Measurements from ENCODE around the gene CST6. TPM values are rescaled to one million over a fixed set of nuclear protein-coding genes. Genes with fewer than 3 reads are reported as not detected.
"Not testable (repeated sequence)": the region's sequence is repeated elsewhere in the genome, so short reads cannot be mapped to it uniquely, and the experiment has no call there.

The CST6 gene
- total RNA-seq, 1 donor from 2014 or later, result not detected

DNA sequence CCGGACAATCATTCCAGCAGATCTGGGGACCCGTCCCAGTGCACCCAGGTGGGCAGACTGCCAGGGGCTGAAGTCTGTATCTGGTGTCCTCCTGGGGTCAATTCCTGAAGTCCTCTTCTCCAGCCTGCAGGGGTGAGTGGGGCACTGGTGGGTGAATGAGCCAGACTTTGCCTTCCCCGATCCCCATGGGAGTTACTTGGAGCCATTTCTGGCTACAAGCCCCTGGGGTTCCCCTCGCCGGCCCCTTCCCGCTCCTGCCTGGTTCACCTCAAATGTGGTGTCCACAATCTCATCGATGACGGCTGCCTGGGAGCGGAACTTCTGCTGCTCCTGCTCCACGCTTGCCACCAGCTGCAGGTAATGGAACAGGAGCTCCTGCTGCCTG is 5.0 kb downstream of the CST6 start:
- no peak for DNase-seq (ENCODE audit: low spot score)
- H3K27me3 Mint-ChIP-seq (ENCODE audit: low read depth), result no peaks in the 10 kb centered on the region
- H3K27ac Mint-ChIP-seq (ENCODE audit: unreplicated experiment), result peak overlapping the region; percentile 85
- no peaks in the 10 kb centered on the region for H3K36me3 Mint-ChIP-seq (ENCODE audit: low read depth)
- no peaks in the 10 kb centered on the region for H3K9me3 Mint-ChIP-seq (ENCODE audit: low read depth)
- H3K4me3 Mint-ChIP-seq (ENCODE audit: unreplicated experiment), result no peak overlapping the region
- TF ChIP-seq, protein P1, sequence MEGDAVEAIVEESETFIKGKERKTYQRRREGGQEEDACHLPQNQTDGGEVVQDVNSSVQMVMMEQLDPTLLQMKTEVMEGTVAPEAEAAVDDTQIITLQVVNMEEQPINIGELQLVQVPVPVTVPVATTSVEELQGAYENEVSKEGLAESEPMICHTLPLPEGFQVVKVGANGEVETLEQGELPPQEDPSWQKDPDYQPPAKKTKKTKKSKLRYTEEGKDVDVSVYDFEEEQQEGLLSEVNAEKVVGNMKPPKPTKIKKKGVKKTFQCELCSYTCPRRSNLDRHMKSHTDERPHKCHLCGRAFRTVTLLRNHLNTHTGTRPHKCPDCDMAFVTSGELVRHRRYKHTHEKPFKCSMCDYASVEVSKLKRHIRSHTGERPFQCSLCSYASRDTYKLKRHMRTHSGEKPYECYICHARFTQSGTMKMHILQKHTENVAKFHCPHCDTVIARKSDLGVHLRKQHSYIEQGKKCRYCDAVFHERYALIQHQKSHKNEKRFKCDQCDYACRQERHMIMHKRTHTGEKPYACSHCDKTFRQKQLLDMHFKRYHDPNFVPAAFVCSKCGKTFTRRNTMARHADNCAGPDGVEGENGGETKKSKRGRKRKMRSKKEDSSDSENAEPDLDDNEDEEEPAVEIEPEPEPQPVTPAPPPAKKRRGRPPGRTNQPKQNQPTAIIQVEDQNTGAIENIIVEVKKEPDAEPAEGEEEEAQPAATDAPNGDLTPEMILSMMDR (IDR thresholded peaks at IDR 0.05), result no peak
- H3K4me1 Mint-ChIP-seq (ENCODE audit: low read depth), result peaks cover 58% of the 10 kb centered on the region

DNA sequence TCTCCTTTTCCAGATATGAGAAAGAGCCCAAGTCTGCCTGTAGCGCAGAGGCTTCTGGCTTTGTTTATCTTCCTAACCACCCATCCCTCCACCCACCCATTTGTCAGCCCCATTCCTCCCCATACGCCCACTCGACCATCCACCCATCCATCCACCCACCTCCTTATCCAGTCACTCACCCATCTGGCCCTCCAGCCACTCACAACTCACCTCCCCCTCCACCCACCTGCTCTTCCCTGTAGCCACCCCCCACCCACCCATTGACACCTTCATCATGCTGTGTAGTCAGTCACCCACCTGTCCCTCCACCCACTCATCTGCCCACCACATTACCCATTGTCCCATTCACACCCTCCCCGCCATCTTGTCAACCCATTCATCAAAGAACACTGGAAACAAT is 5.5 kb downstream of the CST6 start:
- Mint-ChIP-seq H3K27ac (ENCODE audit: unreplicated experiment) (no peak overlapping the region), H3K9me3 (ENCODE audit: low read depth) (no peaks in the 10 kb centered on the region), H3K4me3 (ENCODE audit: unreplicated experiment) (no peak overlapping the region), H3K27me3 (ENCODE audit: low read depth) (no peaks in the 10 kb centered on the region), H3K36me3 (ENCODE audit: low read depth) (no peaks in the 10 kb centered on the region), H3K4me1 (ENCODE audit: low read depth) (peaks cover 62% of the 10 kb centered on the region)
- no peak for DNase-seq (ENCODE audit: low spot score)
- TF ChIP-seq, protein P1 (IDR thresholded peaks at IDR 0.05), result no peak

DNA sequence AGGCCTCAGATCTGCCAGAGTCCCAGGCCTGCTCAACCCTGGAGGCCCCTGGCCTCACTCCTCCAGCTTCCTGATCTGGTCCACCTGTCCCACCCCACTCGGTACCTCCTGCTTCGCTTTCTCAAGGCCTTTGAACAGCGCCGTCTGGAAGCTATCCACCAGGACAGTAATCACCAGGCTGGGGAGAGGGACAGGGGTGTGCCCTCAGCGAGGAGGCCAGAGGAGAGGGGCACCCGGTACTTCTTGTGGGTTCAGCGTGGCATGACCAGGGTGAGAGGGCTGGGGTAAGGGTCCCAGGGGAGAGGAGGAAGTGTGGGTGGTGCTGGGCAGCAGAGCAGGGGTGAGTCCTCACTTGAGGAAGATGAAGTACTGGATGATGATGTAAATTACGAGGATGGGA is 8.4 kb downstream of the CST6 start:
- H3K27me3 Mint-ChIP-seq (ENCODE audit: low read depth), result peaks cover 3% of the 10 kb centered on the region
- TF ChIP-seq, protein P1 (IDR thresholded peaks at IDR 0.05), result no peak
- H3K36me3 Mint-ChIP-seq (ENCODE audit: low read depth), result no peaks in the 10 kb centered on the region
- peaks cover 43% of the 10 kb centered on the region for H3K4me1 Mint-ChIP-seq (ENCODE audit: low read depth)
- no peak for DNase-seq (ENCODE audit: low spot score)
- H3K27ac Mint-ChIP-seq (ENCODE audit: unreplicated experiment), result no peak overlapping the region
- no peaks in the 10 kb centered on the region for H3K9me3 Mint-ChIP-seq (ENCODE audit: low read depth)
- no peak overlapping the region for H3K4me3 Mint-ChIP-seq (ENCODE audit: unreplicated experiment)

DNA sequence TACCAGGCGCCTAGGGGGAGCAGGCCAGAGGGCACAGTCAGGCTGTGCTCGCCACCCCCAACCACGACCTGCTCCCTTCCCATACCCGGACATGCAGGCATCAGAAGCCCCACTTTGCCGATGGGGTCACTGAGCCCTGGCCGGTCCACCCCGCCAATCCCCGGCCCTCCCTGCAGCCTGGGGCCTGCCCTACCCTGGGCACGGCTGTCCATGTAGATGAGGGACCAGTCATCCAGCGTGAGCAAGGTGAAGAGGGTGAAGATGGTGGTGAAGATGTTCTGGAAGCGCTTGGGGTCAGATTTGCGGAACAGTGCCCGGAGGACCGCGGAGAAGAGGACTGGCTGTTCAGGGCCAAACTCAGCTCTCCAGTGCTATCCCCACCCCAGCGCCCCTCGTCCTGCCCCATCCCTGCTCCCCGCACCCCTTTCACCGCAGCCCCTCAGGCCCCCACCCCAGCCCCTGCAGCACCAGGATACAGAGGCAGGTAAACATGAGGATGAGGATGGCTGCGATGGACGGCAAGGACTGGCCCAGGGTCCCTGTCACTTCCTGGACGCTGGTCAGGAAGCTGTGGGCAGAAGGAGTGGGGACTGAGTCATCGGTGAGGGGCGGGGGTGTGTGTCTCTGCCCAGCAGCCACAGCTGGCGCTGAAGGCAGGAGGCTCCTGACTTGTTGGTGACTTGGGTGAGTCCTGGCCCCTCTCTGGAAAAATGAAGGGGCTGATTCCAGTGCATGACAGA is 9.0 kb downstream of the CST6 start:
- Mint-ChIP-seq H3K4me1 (ENCODE audit: low read depth) (peaks cover 37% of the 10 kb centered on the region), H3K4me3 (ENCODE audit: unreplicated experiment) (no peak overlapping the region), H3K9me3 (ENCODE audit: low read depth) (no peaks in the 10 kb centered on the region), H3K27ac (ENCODE audit: unreplicated experiment) (peak overlapping the region; percentile 51), H3K27me3 (ENCODE audit: low read depth) (peaks cover 3% of the 10 kb centered on the region), H3K36me3 (ENCODE audit: low read depth) (no peaks in the 10 kb centered on the region)
- TF ChIP-seq, protein P1 (IDR thresholded peaks at IDR 0.05), result no peak
- DNase-seq (ENCODE audit: low spot score), result no peak

DNA sequence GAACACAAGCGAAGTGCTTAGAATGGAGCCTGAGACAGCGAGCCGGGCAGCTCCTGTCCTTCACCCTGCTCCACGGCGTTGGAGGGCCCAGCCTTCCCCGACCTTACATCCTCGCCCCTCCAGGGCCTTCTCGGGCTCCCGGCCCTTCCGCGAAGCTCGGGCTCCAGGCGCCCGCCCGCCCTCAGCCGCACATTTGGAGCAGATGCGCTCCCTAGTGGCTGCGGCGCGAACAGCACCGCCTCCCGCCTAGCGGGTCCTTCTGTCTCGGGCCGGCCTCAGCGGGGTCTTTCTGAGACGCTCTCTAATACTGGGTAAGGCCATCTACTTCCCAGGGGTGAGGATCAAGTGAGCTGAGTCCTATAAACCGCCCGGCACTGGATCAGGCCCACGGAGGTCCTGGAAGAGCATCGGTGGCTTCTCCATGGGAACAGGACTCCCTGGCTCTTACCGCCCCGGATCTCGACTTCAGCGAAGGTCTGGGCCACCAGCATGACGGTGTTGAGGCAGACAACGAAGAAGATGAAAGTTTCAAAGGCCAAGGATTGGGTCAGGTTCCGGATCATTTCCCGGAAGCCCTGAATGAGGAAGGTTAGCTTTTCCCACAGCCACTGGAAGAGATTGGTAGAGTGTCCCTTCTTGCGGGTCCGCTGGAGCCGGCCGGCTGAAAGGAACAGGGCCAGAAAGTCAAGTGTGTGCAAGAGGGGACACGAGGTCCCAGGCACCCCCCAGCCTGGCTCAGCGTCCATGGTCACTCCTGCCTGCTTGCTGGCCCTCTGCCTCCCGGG is 10.8 kb downstream of the CST6 start:
- Mint-ChIP-seq H3K36me3 (ENCODE audit: low read depth) (no peaks in the 10 kb centered on the region), H3K9me3 (ENCODE audit: low read depth) (no peaks in the 10 kb centered on the region), H3K27ac (ENCODE audit: unreplicated experiment) (no peak overlapping the region), H3K4me3 (ENCODE audit: unreplicated experiment) (peak overlapping the region; percentile 46), H3K4me1 (ENCODE audit: low read depth) (peaks cover 26% of the 10 kb centered on the region), H3K27me3 (ENCODE audit: low read depth) (peaks cover 3% of the 10 kb centered on the region)
- no peak for DNase-seq (ENCODE audit: low spot score)
- TF ChIP-seq, protein P1 (IDR thresholded peaks at IDR 0.05), result peak; percentile 94

DNA sequence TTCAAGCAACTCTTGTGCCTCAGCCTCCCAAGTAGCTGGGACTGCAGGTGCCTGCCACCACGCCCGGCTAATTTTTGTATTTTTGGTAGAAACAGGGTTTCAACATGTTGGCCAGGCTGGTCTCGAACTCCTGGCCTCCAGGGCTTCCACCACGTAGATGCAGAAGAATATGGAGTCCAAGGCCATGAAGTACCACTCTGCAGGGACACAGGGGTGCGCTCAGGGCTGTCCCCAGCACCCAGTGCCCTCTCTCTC is 11.3 kb downstream of the CST6 start:
- not testable (repeated sequence) for H3K27ac Mint-ChIP-seq (ENCODE audit: unreplicated experiment); DNase-seq (ENCODE audit: low spot score); H3K4me3 Mint-ChIP-seq (ENCODE audit: unreplicated experiment); H3K36me3 Mint-ChIP-seq (ENCODE audit: low read depth); H3K27me3 Mint-ChIP-seq (ENCODE audit: low read depth); H3K9me3 Mint-ChIP-seq (ENCODE audit: low read depth)
- H3K4me1 Mint-ChIP-seq (ENCODE audit: low read depth), result peaks cover 26% of the 10 kb centered on the region
